ENCODE measurements around the gene FADS1. TPM values are rescaled to one million over a fixed set of nuclear protein-coding genes. Genes with fewer than 3 reads are reported as not detected.

FADS1 gene
- total RNA-seq, 6 experiments from 2014 or later, result 25.9 to 39.1 (median 36.4) TPM

DNA sequence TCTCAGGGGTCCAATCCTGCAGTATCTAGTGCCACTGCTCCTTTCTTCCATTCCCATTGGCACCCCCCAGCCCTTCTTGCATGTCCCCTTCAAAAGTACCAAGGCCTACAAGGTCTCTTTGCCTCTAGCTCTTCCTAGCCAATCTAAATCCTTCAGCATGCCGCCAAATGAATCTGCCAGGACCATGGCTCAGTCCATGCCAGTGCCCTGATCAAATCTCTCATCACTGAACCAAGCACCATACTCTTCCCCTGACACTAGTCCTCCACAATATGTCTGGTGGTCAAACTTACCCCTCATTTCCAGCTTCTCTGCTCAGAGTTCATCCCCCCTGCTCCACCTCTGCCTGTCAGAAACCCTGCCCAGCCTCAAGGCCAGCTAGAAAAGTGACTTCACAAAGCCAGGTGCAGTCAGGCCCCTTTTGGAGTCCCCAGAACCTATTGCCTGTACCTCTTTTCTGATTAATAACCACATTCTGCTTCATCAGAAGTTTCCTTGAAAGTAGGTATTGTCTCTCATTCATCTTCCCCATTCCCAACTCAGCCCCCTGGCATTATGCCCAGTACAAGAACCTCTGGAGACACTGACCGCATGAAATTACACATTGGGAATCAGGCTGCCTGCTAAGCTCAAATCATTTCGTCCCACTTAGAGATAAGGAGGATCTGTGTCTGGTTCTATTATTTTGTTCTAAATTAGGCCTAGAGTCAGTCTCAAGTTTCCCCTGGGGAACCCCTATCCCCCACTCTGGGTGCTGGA, 12.7 kb downstream of the FADS1 start:
- Mint-ChIP-seq H3K4me1 (ENCODE audit: low read depth) (peaks cover 6% of the 10 kb centered on the region), H3K9me3 (no peaks in the 10 kb centered on the region), H3K36me3 (ENCODE audit: low read depth) (peaks cover 5% of the 10 kb centered on the region), H3K4me3 (no peak overlapping the region), H3K27me3 (ENCODE audit: insufficient read depth) (peaks cover 2% of the 10 kb centered on the region), H3K27ac (no peak overlapping the region)
- TF ChIP-seq CTCF (IDR thresholded peaks at IDR 0.05), result no peak
- no peak for DNase-seq

GRCh38 chr11:61802605-61803004, 14.2 kb downstream of the FADS1 start:
- H3K27me3 Mint-ChIP-seq (ENCODE audit: insufficient read depth), result peaks cover 2% of the 10 kb centered on the region
- no peak overlapping the region for H3K27ac Mint-ChIP-seq
- DNase-seq, result no peak
- H3K36me3 Mint-ChIP-seq (ENCODE audit: low read depth), result peaks cover 5% of the 10 kb centered on the region
- no peak overlapping the region for H3K4me3 Mint-ChIP-seq
- no peaks in the 10 kb centered on the region for H3K9me3 Mint-ChIP-seq
- no peak for TF ChIP-seq CTCF (IDR thresholded peaks at IDR 0.05)
- peaks cover 10% of the 10 kb centered on the region for H3K4me1 Mint-ChIP-seq (ENCODE audit: low read depth)

DNA sequence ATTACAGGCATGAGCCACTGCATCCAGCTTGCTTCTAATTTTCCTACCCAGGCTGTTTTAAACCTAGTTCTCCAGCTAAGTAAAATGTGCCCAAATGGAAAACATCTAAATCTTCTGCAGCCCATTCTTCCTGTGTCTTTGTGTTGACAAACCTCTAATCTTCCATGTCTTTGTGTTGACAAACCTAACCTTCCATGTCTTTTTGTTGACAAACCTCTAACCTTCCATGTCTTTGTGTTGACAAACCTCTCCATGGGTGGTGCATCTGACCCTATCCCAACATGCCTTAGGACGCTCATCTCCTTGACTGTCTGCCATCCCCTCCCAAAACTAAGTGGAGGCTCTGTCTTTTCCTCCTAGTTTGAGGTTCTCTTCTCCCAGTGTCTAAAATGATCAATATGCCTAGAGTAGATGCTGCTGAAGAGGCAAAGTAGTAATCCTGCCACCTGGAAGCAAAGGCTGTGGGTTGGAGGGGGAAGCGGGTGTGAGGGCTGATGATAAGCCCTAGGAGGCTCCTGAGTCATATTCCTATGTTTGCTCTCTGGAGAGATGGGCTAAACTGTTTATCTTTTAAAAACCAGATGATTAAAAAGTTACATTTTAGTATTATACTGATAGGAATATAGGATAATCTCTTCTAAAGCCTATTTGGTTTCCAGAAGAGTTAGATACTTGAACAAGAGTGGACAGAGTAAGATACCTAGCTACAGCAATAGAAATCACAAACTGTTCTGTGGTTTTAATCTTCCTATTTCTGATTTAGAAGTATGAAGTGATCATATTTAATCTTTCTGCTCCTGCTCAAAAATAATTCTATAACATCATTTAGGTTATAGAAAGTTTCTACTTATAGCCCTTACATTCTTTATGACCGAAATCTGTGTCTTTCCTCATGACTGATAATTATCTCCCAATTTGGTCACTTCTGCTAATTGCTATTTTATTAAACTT, 16.2 kb downstream of the FADS1 start:
- H3K4me3 Mint-ChIP-seq, result no peak overlapping the region

DNA sequence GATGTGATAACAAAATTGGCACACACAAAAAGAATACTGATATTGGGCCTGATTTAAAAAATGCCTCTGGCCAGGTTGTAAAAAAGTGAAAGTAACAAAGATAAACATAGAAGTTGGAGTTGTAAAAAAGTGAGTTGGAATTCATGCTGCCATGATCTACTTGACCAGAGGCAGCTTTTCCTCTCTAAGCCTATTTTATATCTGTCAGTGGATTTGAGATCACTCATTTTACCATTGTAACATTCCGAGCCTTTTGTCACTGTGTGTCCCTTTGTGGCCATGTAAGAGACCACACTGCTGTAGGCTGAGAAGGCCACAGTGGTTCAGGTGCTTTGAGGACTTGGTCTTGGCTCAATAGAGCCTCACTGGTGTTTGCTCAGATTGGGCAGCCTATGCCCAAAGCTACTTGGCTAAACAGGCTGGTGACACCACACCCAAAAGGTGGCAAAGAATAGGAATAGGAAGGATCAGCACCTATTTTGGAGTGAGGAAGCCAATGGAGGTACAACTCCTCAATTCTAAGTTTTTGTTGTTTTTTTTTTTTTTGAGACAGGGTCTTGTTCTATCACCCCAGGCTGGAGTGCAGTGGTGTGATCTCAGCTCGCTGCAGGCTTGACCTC, 17.0 kb downstream of the FADS1 start:
- no peaks in the 10 kb centered on the region for H3K9me3 Mint-ChIP-seq

More for the DNA sequence above, 16.2 kb downstream of the FADS1 start:
- no peaks in the 10 kb centered on the region for H3K9me3 Mint-ChIP-seq
- peaks cover 5% of the 10 kb centered on the region for H3K36me3 Mint-ChIP-seq (ENCODE audit: low read depth)
- peak overlapping the region; percentile 30; the same call in 1 of the 2 replicates for H3K27ac Mint-ChIP-seq
- TF ChIP-seq CTCF (IDR thresholded peaks at IDR 0.05), result no peak
- no peak for DNase-seq
- peaks cover 25% of the 10 kb centered on the region for H3K4me1 Mint-ChIP-seq (ENCODE audit: low read depth)
- H3K27me3 Mint-ChIP-seq (ENCODE audit: insufficient read depth), result peaks cover 2% of the 10 kb centered on the region; the same call in 1 of the 2 replicates

More for the DNA sequence above, 17.0 kb downstream of the FADS1 start:
- Mint-ChIP-seq H3K27ac (no peak overlapping the region), H3K36me3 (ENCODE audit: low read depth) (peaks cover 5% of the 10 kb centered on the region), H3K4me3 (no peak overlapping the region), H3K27me3 (ENCODE audit: insufficient read depth) (no peaks in the 10 kb centered on the region), H3K4me1 (ENCODE audit: low read depth) (peaks cover 31% of the 10 kb centered on the region)
- DNase-seq, result no peak
- no peak for TF ChIP-seq CTCF (IDR thresholded peaks at IDR 0.05)
